ENCODE measurements around the gene ZNF566. TPM values are rescaled to one million over a fixed set of nuclear protein-coding genes. Genes with fewer than 3 reads are reported as not detected.

ZNF566 gene
- polyA plus RNA-seq, 1 of the 3 experiments (the other 2 are of a cell fraction) = 1.7 TPM

DNA sequence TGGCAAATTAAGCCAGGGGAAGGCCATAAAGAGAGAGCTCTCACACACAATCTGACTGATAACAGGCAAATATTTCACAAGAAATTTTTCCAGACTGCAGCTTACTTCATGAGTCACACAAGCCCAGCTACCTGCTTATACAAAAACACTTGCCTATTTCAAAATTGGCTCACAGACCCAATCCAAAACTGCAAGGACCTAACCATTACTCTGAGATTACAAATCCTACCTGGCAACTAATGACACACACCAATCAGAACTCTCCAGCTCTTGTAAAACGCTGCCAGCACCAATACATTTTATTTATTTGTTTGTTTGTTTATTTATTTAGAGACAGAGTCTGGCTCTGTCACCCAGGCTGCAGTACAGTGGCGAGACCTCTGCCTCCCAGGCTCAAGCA is 52.8 kb downstream of the ZNF566 start:
- Histone ChIP-seq H3K27ac (ENCODE audit: low read depth in 2 of 2, low read length in 1 of 2) (no peak overlapping the region), H3K79me2 (ENCODE audit: insufficient read depth) (no peaks in the 10 kb centered on the region), H3K4me1 (ENCODE audit: control insufficient read depth in 1 of 2, insufficient read depth in 2 of 2, low read depth in 1 of 2, low read length in 1 of 2) (no peaks in the 10 kb centered on the region), H3K9me3 (no peaks in the 10 kb centered on the region), H3K36me3 (replicated peaks in 1 of 2; ENCODE audit: control insufficient read depth in 1 of 2, insufficient read depth in 2 of 2, low read length in 1 of 2) (no peaks in the 10 kb centered on the region), H3F3A (replicated peaks; ENCODE audit: insufficient read depth) (no peaks in the 10 kb centered on the region), H3K4me3 (ENCODE audit: low read depth in 2 of 2, low read length in 1 of 2) (no peak overlapping the region), H2AFZ (ENCODE audit: low read depth) (no peak overlapping the region), H3K4me2 (no peak overlapping the region), H4K20me1 (ENCODE audit: insufficient read depth) (no peaks in the 10 kb centered on the region), H3K27me3 (ENCODE audit: insufficient read depth) (no peaks in the 10 kb centered on the region), H3K9me2 (no peaks in the 10 kb centered on the region), H3K9ac (no peak overlapping the region)
- no peak for DNase-seq
- 5% methylated on average over 2 of the region's 2 CpGs for WGBS (ENCODE audit: low lambda C conversion rate)
- POLR2A ChIA-PET = no interaction called here
- TF ChIP-seq SMC3 (IDR thresholded peaks at IDR 0.05; ENCODE audit: low read depth, low read length) (no peak), RFX5 (IDR thresholded peaks at IDR 0.05; ENCODE audit: low read length) (peak; percentile 95)
- TF ChIP-seq, protein P1, sequence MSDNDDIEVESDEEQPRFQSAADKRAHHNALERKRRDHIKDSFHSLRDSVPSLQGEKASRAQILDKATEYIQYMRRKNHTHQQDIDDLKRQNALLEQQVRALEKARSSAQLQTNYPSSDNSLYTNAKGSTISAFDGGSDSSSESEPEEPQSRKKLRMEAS (IDR thresholded peaks at IDR 0.05; ENCODE audit: low read depth) = no peak
- CTCF ChIA-PET = no interaction called here

DNA sequence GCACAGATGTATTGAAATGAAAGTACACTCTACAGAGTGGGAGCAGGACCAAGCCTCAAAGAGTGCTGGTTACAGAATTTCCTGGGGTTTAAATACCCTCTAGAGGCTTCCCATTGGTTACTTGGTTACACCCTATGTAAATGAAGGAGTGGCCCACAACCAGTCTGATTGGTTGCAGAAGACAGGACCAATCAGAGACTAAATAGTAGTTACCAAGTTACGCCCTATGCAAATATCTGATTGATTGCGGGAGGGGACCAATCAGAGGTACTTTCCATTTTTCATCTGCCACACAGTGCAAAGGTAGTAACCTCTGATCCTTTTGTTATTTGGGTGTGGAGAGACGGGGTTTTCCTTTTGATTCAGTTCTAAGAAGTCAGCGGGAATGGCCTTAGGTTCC is 65.4 kb downstream of the ZNF566 start:
- H4K20me1 ChIP-seq (ENCODE audit: insufficient read depth) = no peaks in the 10 kb centered on the region
- no peaks in the 10 kb centered on the region for H3K9me2 ChIP-seq
- H3K9me3 ChIP-seq = no peaks in the 10 kb centered on the region
- H3K27me3 ChIP-seq (ENCODE audit: insufficient read depth) = no peaks in the 10 kb centered on the region
- H3K36me3 ChIP-seq (replicated peaks in 1 of 2; ENCODE audit: control insufficient read depth in 1 of 2, insufficient read depth in 2 of 2, low read length in 1 of 2) = no peaks in the 10 kb centered on the region
- no peak overlapping the region for H3K9ac ChIP-seq
- H3K27ac ChIP-seq (ENCODE audit: low read depth in 2 of 2, low read length in 1 of 2) = no peak overlapping the region
- H2AFZ ChIP-seq (ENCODE audit: low read depth) = no peak overlapping the region
- POLR2A ChIA-PET = no interaction called here
- H3K4me1 ChIP-seq (ENCODE audit: control insufficient read depth in 1 of 2, insufficient read depth in 2 of 2, low read depth in 1 of 2, low read length in 1 of 2) = no peaks in the 10 kb centered on the region; a peak in 2 of 4 replicates
- CTCF ChIA-PET = no interaction called here
- TF ChIP-seq RAD21 (IDR thresholded peaks at IDR 0.05; ENCODE audit: low read length) (no peak), EP300 (IDR thresholded peaks at IDR 0.05; ENCODE audit: borderline replicate concordance in 1 of 2, low read depth in 1 of 2, low read length in 1 of 2) (no peak), FOXM1 (IDR thresholded peaks at IDR 0.05; ENCODE audit: low read depth) (no peak), GABPA (IDR thresholded peaks at IDR 0.05; ENCODE audit: low read depth) (no peak), ELF1 (IDR thresholded peaks at IDR 0.05) (no peak), TCF12 (IDR thresholded peaks at IDR 0.05) (no peak), EZH2phosphoT487 (IDR thresholded peaks at IDR 0.05; ENCODE audit: borderline replicate concordance, low read depth) (no peak), SMC3 (IDR thresholded peaks at IDR 0.05; ENCODE audit: low read depth, low read length) (no peak), FOXJ3 (CRISPR knock-in tag; IDR thresholded peaks at IDR 0.05) (no peak)
- TF ChIP-seq, protein P1 (IDR thresholded peaks at IDR 0.05; ENCODE audit: low read depth) = no peak
- WGBS (ENCODE audit: low lambda C conversion rate) = 53% methylated on average over 4 of the region's 4 CpGs
- no peaks in the 10 kb centered on the region for H3K79me2 ChIP-seq (ENCODE audit: insufficient read depth)
- no peak overlapping the region for H3K4me3 ChIP-seq (ENCODE audit: low read depth in 2 of 2, low read length in 1 of 2)
- H3K4me2 ChIP-seq = no peak overlapping the region
- no peaks in the 10 kb centered on the region for H3F3A ChIP-seq (replicated peaks; ENCODE audit: insufficient read depth)
- DNase-seq = no peak

DNA sequence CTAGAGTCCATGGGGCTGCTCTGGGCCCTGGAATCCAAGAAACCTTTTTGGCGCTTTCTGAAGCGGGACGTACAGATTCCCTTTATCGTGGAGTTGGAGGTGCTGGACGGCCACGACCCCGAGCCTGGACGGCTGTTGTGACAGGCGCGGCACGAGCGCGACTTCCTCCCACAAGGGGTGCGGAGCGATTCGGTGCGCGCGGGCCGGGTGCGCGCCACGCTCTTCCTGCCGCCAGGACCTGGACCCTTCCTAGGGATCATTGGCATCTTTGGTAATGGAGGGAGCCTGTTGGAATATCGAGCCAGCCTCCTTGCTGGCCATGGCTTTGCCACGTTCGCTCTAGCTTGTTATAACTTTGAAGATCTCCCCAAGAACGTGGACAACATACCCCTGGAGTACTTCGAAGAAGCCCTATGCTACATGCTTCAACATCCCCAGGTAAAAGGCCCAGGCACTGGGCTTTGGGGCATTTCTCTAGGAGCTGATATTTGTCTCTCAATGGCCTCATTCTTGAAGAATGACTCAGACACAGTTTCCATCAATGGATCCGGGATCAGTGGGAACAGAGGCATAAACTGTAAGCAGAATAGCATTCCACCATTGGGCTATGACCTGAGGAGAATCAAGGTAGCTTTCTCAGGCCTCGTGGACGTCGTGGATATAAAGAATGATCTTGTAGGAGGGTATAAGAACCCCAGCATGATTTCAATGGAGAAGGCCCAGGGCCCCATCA is 67.4 kb downstream of the ZNF566 start:
- Histone ChIP-seq H3K9me3 (no peaks in the 10 kb centered on the region), H3K9me2 (no peaks in the 10 kb centered on the region), H3K4me2 (no peak overlapping the region), H4K20me1 (ENCODE audit: insufficient read depth) (no peaks in the 10 kb centered on the region), H3K4me1 (ENCODE audit: control insufficient read depth in 1 of 2, insufficient read depth in 2 of 2, low read depth in 1 of 2, low read length in 1 of 2) (peaks cover 0 to 6% of the 10 kb centered on the region in 2 experiments; a peak in 2 of 4 replicates), H2AFZ (ENCODE audit: low read depth) (no peak overlapping the region), H3K27ac (ENCODE audit: low read depth in 2 of 2, low read length in 1 of 2) (no peak overlapping the region), H3K36me3 (replicated peaks in 1 of 2; ENCODE audit: control insufficient read depth in 1 of 2, insufficient read depth in 2 of 2, low read length in 1 of 2) (no peaks in the 10 kb centered on the region), H3K79me2 (ENCODE audit: insufficient read depth) (peaks cover 12% of the 10 kb centered on the region), H3F3A (replicated peaks; ENCODE audit: insufficient read depth) (no peaks in the 10 kb centered on the region), H3K9ac (no peak overlapping the region), H3K4me3 (ENCODE audit: low read depth in 2 of 2, low read length in 1 of 2) (peak overlapping the region in 1 of 2 experiments; percentile 37; a peak in 1 of 4 replicates), H3K27me3 (ENCODE audit: insufficient read depth) (no peaks in the 10 kb centered on the region)
- WGBS (ENCODE audit: low lambda C conversion rate) = 53% methylated on average over 26 of the region's 33 CpGs
- ChIA-PET POLR2A (no interaction called here), CTCF (interaction anchor here (0.7 kb wide), 1 partner anchor 97 kb away, joined by 3 read pairs; no protein-coding TSS in a partner anchor)
- no peak for DNase-seq
- TF ChIP-seq EP300 (IDR thresholded peaks at IDR 0.05; ENCODE audit: borderline replicate concordance in 1 of 2, low read depth in 1 of 2, low read length in 1 of 2) (no peak), RAD21 (IDR thresholded peaks at IDR 0.05; ENCODE audit: low read length) (no peak)
- TF ChIP-seq, protein P2, sequence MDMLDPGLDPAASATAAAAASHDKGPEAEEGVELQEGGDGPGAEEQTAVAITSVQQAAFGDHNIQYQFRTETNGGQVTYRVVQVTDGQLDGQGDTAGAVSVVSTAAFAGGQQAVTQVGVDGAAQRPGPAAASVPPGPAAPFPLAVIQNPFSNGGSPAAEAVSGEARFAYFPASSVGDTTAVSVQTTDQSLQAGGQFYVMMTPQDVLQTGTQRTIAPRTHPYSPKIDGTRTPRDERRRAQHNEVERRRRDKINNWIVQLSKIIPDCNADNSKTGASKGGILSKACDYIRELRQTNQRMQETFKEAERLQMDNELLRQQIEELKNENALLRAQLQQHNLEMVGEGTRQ (IDR thresholded peaks at IDR 0.05; ENCODE audit: borderline replicate concordance, low read depth, low read length) = no peak
- TF ChIP-seq, protein P3, sequence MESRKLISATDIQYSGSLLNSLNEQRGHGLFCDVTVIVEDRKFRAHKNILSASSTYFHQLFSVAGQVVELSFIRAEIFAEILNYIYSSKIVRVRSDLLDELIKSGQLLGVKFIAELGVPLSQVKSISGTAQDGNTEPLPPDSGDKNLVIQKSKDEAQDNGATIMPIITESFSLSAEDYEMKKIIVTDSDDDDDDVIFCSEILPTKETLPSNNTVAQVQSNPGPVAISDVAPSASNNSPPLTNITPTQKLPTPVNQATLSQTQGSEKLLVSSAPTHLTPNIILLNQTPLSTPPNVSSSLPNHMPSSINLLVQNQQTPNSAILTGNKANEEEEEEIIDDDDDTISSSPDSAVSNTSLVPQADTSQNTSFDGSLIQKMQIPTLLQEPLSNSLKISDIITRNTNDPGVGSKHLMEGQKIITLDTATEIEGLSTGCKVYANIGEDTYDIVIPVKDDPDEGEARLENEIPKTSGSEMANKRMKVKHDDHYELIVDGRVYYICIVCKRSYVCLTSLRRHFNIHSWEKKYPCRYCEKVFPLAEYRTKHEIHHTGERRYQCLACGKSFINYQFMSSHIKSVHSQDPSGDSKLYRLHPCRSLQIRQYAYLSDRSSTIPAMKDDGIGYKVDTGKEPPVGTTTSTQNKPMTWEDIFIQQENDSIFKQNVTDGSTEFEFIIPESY (IDR thresholded peaks at IDR 0.05; ENCODE audit: borderline replicate concordance, low read depth) = no peak
- TF ChIP-seq, protein P1 (IDR thresholded peaks at IDR 0.05; ENCODE audit: low read depth) = no peak
